H9 (cell line): ENCODE data around the gene APPBP2. TPM values are rescaled to one million over a fixed set of nuclear protein-coding genes. Genes with fewer than 3 reads are reported as not detected.

Experiments used
- DNase-seq: peaks from one replicate; pipeline ENCODE4 v3.0.0-alpha.2; 2017
- H2AFZ ChIP-seq: one replicate; pipeline ENCODE4 v1.6.1; 2013; ENCODE audit warnings: mild to moderate bottlenecking, low read length, control low read depth, moderate library complexity
- H2AK5ac ChIP-seq: 2 replicates; pipeline ENCODE4 v1.6.1; 2013; ENCODE audit warnings: low read length, control low read depth, mixed read lengths; ENCODE audit not compliant: insufficient read length
- H2BK120ac ChIP-seq: one replicate; pipeline ENCODE4 v1.6.1; 2013; ENCODE audit warnings: low read depth, mild to moderate bottlenecking, low read length, control low read depth, inconsistent platforms; ENCODE audit not compliant: poor library complexity, severe bottlenecking
- H2BK12ac ChIP-seq: 2 replicates; pipeline ENCODE4 v1.6.1; 2013; ENCODE audit warnings: low read length, control low read depth, mixed read lengths, low read depth; ENCODE audit not compliant: insufficient read length
- H2BK15ac ChIP-seq: 2 replicates; pipeline ENCODE4 v1.6.1; 2013; ENCODE audit warnings: low read depth, low read length, control low read depth
- H2BK20ac ChIP-seq: one replicate; pipeline ENCODE4 v1.6.1; 2013; ENCODE audit warnings: low read depth, mild to moderate bottlenecking, low read length, control low read depth, inconsistent platforms; ENCODE audit not compliant: poor library complexity, severe bottlenecking
- H2BK5ac ChIP-seq: 2 replicates; pipeline ENCODE4 v1.6.1; 2013; ENCODE audit warnings: low read length, control low read depth, mixed read lengths; ENCODE audit not compliant: insufficient read length
- H3K14ac ChIP-seq: 2 replicates; pipeline ENCODE4 v1.6.1; 2013; ENCODE audit warnings: low read length, control low read depth; ENCODE audit not compliant: insufficient read depth
- H3K18ac ChIP-seq: 2 replicates; pipeline ENCODE4 v1.6.1; 2013; ENCODE audit warnings: low read depth, mild to moderate bottlenecking, mixed read lengths, low read length, control low read depth; ENCODE audit not compliant: insufficient read length
- H3K23ac ChIP-seq: 2 replicates; pipeline ENCODE4 v1.6.1; 2013; ENCODE audit warnings: low read length, control low read depth, mixed read lengths, low read depth; ENCODE audit not compliant: insufficient read length
- H3K23me2 ChIP-seq: 2 replicates; pipeline ENCODE4 v1.6.1; 2013; ENCODE audit warnings: low read depth, mild to moderate bottlenecking, mixed read lengths, low read length, control low read depth; ENCODE audit not compliant: insufficient read length, poor library complexity, severe bottlenecking
- H3K27ac ChIP-seq: 2 replicates; pipeline ENCODE4 v1.5.1; 2013; ENCODE audit warnings: low read length, control low read depth, mixed read lengths, low read depth; ENCODE audit not compliant: insufficient read length
- H3K27me3 ChIP-seq: 2 replicates; pipeline ENCODE4 v1.6.1; 2013; ENCODE audit warnings: low read length, control low read depth, inconsistent platforms; ENCODE audit not compliant: insufficient read depth
- H3K4ac ChIP-seq: 2 replicates; pipeline ENCODE4 v1.6.1; 2013; ENCODE audit warnings: low read depth, mild to moderate bottlenecking, control low read depth, inconsistent platforms, low read length, moderate library complexity
- H3K4me1 ChIP-seq: 2 replicates; pipeline ENCODE4 v1.6.1; 2013; ENCODE audit warnings: low read length, control low read depth, inconsistent platforms; ENCODE audit not compliant: insufficient read depth
- H3K4me2 ChIP-seq: 2 replicates; pipeline ENCODE4 v1.6.1; 2013; ENCODE audit warnings: low read length, control low read depth, mixed read lengths; ENCODE audit not compliant: insufficient read length, insufficient read depth
- H3K56ac ChIP-seq: 2 replicates; pipeline ENCODE4 v1.6.1; 2013; ENCODE audit warnings: low read depth, mild to moderate bottlenecking, mixed read lengths, low read length, control low read depth; ENCODE audit not compliant: insufficient read length
- H3K79me1 ChIP-seq: 2 replicates; pipeline ENCODE4 v1.6.1; 2013; ENCODE audit warnings: low read depth, mild to moderate bottlenecking, moderate library complexity, low read length, control low read depth, inconsistent platforms; ENCODE audit not compliant: insufficient read depth, poor library complexity, severe bottlenecking
- H3K79me2 ChIP-seq: 2 replicates; pipeline ENCODE4 v1.6.1; 2013; ENCODE audit warnings: low read length, control low read depth, inconsistent platforms; ENCODE audit not compliant: insufficient read depth
- H3K9ac ChIP-seq: 2 replicates; pipeline ENCODE4 v1.6.1; 2013; ENCODE audit warnings: low read length, control low read depth, mixed read lengths; ENCODE audit not compliant: insufficient read length; ENCODE audit errors: extremely low read depth
- H3K9me3 ChIP-seq: one replicate; pipeline ENCODE4 v1.6.1; 2013; ENCODE audit warnings: low read depth, low read length, inconsistent platforms; ENCODE audit not compliant: control insufficient read depth
- H3T11ph ChIP-seq: one replicate; pipeline ENCODE4 v1.6.1; 2013; ENCODE audit warnings: mild to moderate bottlenecking, low read length, control low read depth, inconsistent platforms
- H4K20me1 ChIP-seq: one replicate; pipeline ENCODE4 v1.6.1; 2013; ENCODE audit not compliant: control insufficient read depth, insufficient read length, insufficient read depth
- H4K5ac ChIP-seq: 2 replicates; pipeline ENCODE4 v1.6.1; 2013; ENCODE audit warnings: low read depth, mild to moderate bottlenecking, mixed read lengths, low read length, control low read depth; ENCODE audit not compliant: insufficient read length
- H4K8ac ChIP-seq: replicated peaks from 2 replicates; pipeline ENCODE4 v1.6.1; 2013; ENCODE audit warnings: low read length, control low read depth, mixed read lengths, low read depth; ENCODE audit not compliant: insufficient read length
- H4K91ac ChIP-seq: 2 replicates; pipeline ENCODE4 v1.6.1; 2013; ENCODE audit warnings: low read depth, mild to moderate bottlenecking, moderate library complexity, mixed read lengths, low read length, control low read depth; ENCODE audit not compliant: insufficient read length
- H3K27ac Mint-ChIP-seq, 3 experiments: 2 replicates in 2 of 3; 3 replicates in 1 of 3; pipeline ENCODE4 v1.8.0; 2020 to 2021; ENCODE audit warnings: mixed read lengths in 3 of 3, mild to moderate bottlenecking in 1 of 3, moderate library complexity in 1 of 3
- H3K27me3 Mint-ChIP-seq: 2 replicates; pipeline ENCODE4 v1.8.0; 2021; ENCODE audit warnings: low read depth, mild to moderate bottlenecking, moderate library complexity, mixed read lengths
- H3K36me3 Mint-ChIP-seq, 3 experiments: 2 replicates in 2 of 3; 3 replicates in 1 of 3; pipeline ENCODE4 v1.8.0; 2020 to 2021; ENCODE audit warnings: low read depth in 3 of 3, mixed read lengths in 3 of 3; ENCODE audit not compliant: insufficient read depth in 1 of 3
- H3K4me1 Mint-ChIP-seq, 2 experiments: 2 replicates each; pipeline ENCODE4 v1.8.0; 2020; ENCODE audit warnings: mixed read lengths in 2 of 2
- H3K4me3 Mint-ChIP-seq, 2 experiments: 2 replicates in 1 of 2; 3 replicates in 1 of 2; pipeline ENCODE4 v1.8.0; 2020 to 2021; ENCODE audit warnings: mild to moderate bottlenecking in 2 of 2, mixed read lengths in 2 of 2, moderate library complexity in 1 of 2
- H3K9me3 Mint-ChIP-seq, 2 experiments: 2 replicates in 1 of 2; 3 replicates in 1 of 2; pipeline ENCODE4 v1.8.0; 2020; ENCODE audit warnings: mild to moderate bottlenecking in 2 of 2, mixed read lengths in 2 of 2, moderate library complexity in 1 of 2
- CTCF ChIP-seq: fragments of 200-600 bp; sonication (generic); conservative IDR thresholded peaks from 3 replicates; pipeline ENCODE4 v1.8.0; 2021; ENCODE audit warnings: antibody characterized with exemption, mild to moderate bottlenecking
- WGBS: extraction: QIAGEN DNeasy Blood & Tissue Kit; methylation state at CpG from one replicate; pipeline ENCODE4 v1.1.7; 2013; ENCODE audit warnings: missing lambda C conversion rate, low lambda C conversion rate, mixed read lengths; ENCODE audit not compliant: insufficient read length; ENCODE audit errors: extremely low coverage; 5-methylcytosine and 5-hydroxymethylcytosine counted together
- total RNA-seq: library from RNA; stranded (reverse); gene quantifications from 2 replicates; pipeline ENCODE4 v1.2.1, GENCODE V29; 2021

The APPBP2 gene
- total RNA-seq, 1 experiment from 2014 or later: 17.0 TPM

- H3K4me2 ChIP-seq: no peak overlapping the region
These were observed 3.0 kb downstream of the APPBP2 start for GRCh38 chr17:60522889-60523626.

More at GRCh38 chr17:60522889-60523626, 3.0 kb downstream of the APPBP2 start:
- Histone ChIP-seq H3K23ac (no peak overlapping the region), H4K20me1 (no peaks in the 10 kb centered on the region), H3K23me2 (peaks cover 6% of the 10 kb centered on the region), H2BK120ac (no peak overlapping the region), H3K9ac (no peak overlapping the region), H3K4ac (no peak overlapping the region), H3K9me3 (no peaks in the 10 kb centered on the region), H4K5ac (no peak overlapping the region), H2AK5ac (no peak overlapping the region), H2BK5ac (no peak overlapping the region), H2BK15ac (no peak overlapping the region), H3K27me3 (no peaks in the 10 kb centered on the region), H3K79me1 (peaks cover 3% of the 10 kb centered on the region), H2BK12ac (no peak overlapping the region), H3K79me2 (peaks cover 29% of the 10 kb centered on the region; the same call in 1 of the 2 replicates), H3K56ac (no peak overlapping the region), H4K8ac (no peak overlapping the region), H3K18ac (no peak overlapping the region), H3K14ac (no peak overlapping the region), H3T11ph (no peak overlapping the region), H2AFZ (no peak overlapping the region), H3K27ac (no peak overlapping the region), H2BK20ac (no peak overlapping the region), H3K4me1 (no peaks in the 10 kb centered on the region), H4K91ac (no peak overlapping the region)
- no peak for DNase-seq
- H3K4me3 Mint-ChIP-seq: no peak overlapping the region
- TF ChIP-seq CTCF: no peak
- peaks cover 0 to 10% of the 10 kb centered on the region in 2 experiments; a peak in 2 of 5 replicates for H3K9me3 Mint-ChIP-seq
- H3K36me3 Mint-ChIP-seq: peaks cover 2 to 28% (median 13%) of the 10 kb centered on the region in 3 experiments; a peak in 6 of 7 replicates
- peak overlapping the region in 1 of 3 experiments; percentile 22; a peak in 2 of 7 replicates for H3K27ac Mint-ChIP-seq
- H3K27me3 Mint-ChIP-seq: no peaks in the 10 kb centered on the region
- H3K4me1 Mint-ChIP-seq: peaks cover 11 to 16% of the 10 kb centered on the region in 2 experiments
- WGBS: no CpG with 5 or more reads among the region's 3 CpGs
